ENCODE results near the gene KCNAB3.

KCNAB3 gene

GRCh38 chr17:7943291-7943690 lies 13.6 kb upstream of the KCNAB3 start:
- in situ Hi-C loops (cut with MboI; ENCODE audit: low sequenced_read_pairs, unreplicated experiment) = no loop called here
- DNase-seq (ENCODE audit: low spot score) = no peak
- no peak for TF ChIP-seq CTCF (IDR thresholded peaks at IDR 0.05; ENCODE audit: borderline replicate concordance, control extremely low read depth, extremely low read depth, insufficient read depth, missing control alignments)

- TF ChIP-seq CTCF (IDR thresholded peaks at IDR 0.05; ENCODE audit: borderline replicate concordance, control extremely low read depth, extremely low read depth, insufficient read depth, missing control alignments) = no peak
- in situ Hi-C loops (cut with MboI; ENCODE audit: low sequenced_read_pairs, unreplicated experiment) = no loop called here
- no peak for DNase-seq (ENCODE audit: low spot score)
Observed at GRCh38 chr17:7940743-7941142, 11.1 kb upstream of the KCNAB3 start.

DNA sequence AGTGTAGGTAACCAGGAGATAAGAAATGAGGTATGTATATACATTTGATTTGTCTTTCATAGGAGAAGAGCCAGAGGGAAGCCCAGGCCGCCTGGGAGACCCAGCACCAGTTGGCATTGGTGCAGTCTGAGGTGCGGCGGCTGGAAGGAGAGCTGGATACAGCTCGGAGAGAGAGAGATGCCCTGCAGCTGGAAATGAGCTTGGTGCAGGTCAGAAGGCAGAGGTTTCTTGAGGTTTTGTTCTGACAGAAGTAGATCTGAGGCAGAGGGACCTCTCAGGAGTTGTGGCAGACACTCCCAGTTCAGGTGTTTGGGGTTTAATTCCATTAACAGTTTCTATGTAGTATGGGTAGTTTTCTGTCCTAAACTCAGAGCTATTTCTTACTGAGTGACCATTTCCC lies 10.4 kb upstream of the KCNAB3 start:
- in situ Hi-C loops (cut with MboI; ENCODE audit: low sequenced_read_pairs, unreplicated experiment) = no loop called here
- no peak for DNase-seq (ENCODE audit: low spot score)
- no peak for TF ChIP-seq CTCF (IDR thresholded peaks at IDR 0.05; ENCODE audit: borderline replicate concordance, control extremely low read depth, extremely low read depth, insufficient read depth, missing control alignments)

GRCh38 chr17:7935859-7936258 lies 6.2 kb upstream of the KCNAB3 start:
- in situ Hi-C loops (cut with MboI; ENCODE audit: low sequenced_read_pairs, unreplicated experiment) = no loop called here
- no peak for DNase-seq (ENCODE audit: low spot score)
- no peak for TF ChIP-seq CTCF (IDR thresholded peaks at IDR 0.05; ENCODE audit: borderline replicate concordance, control extremely low read depth, extremely low read depth, insufficient read depth, missing control alignments)

DNA sequence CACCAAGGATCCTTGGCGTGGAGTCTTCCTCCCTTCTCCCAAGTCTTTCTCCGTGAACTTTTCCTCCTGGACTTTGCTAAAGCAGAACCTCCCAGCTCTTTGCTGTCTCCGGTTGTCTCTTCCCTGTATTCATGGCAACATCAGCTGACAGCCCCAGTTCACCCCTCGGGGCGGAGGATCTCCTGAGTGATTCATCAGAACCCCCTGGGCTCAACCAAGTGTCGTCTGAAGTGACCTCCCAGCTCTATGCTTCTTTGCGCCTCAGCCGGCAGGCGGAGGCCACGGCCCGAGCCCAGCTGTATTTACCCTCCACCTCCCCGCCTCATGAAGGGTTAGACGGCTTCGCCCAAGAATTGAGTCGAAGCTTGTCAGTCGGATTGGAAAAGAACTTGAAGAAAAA lies 3.3 kb upstream of the KCNAB3 start:
- peak; percentile 65 for DNase-seq (ENCODE audit: low spot score)
- no peak for TF ChIP-seq CTCF (IDR thresholded peaks at IDR 0.05; ENCODE audit: borderline replicate concordance, control extremely low read depth, extremely low read depth, insufficient read depth, missing control alignments)
- in situ Hi-C loops (cut with MboI; ENCODE audit: low sequenced_read_pairs, unreplicated experiment) = no loop called here

DNA sequence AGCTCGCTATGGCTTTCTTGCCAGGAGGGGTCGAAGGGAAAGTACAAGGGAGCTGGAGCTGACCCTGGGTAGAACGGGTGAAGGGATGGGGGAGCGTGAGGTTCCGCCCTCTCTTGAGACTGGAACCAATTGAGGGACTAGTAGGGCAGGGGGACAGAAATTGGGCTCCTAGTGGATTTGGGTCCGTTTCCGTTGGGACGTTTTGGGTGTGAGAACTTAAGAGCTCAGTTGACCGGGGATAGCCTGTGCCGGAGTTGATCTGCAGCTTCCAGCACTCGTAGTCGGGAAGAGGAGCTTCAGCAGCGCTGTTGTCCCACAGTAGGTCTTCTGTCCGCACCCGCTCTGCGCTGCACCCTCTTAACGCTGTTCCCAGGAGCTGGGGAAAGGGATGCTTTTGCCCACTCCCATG lies 2.8 kb upstream of the KCNAB3 start:
- no peak for TF ChIP-seq CTCF (IDR thresholded peaks at IDR 0.05; ENCODE audit: borderline replicate concordance, control extremely low read depth, extremely low read depth, insufficient read depth, missing control alignments)
- peak; percentile 65 for DNase-seq (ENCODE audit: low spot score)
- in situ Hi-C loops (cut with MboI; ENCODE audit: low sequenced_read_pairs, unreplicated experiment) = no loop called here

All from GM13976 (cell line).